Esophagus squamous epithelium (tissue), 4 donors: ENCODE data around the gene GPR157.
"Not testable (repeated sequence)": the region's sequence is repeated elsewhere in the genome, so short reads cannot be mapped to it uniquely, and the experiment has no call there.

Experiments used
- CTCF ChIP-seq, 6 experiments: fragments of 450-650 bp in 4 of 6; fragments of 200-600 bp in 2 of 6; sonication (generic) in 2 of 6; IDR thresholded peaks; one replicate each; pipeline ENCODE4 v1.5.1; 2016 to 2019; ENCODE audit warnings: antibody characterized with exemption in 6 of 6, mild to moderate bottlenecking in 4 of 6, moderate library complexity in 4 of 6
- POLR2A ChIP-seq, 4 donors: fragments of 450-650 bp; IDR thresholded peaks; one replicate each; pipeline ENCODE4 v1.6.1; 2017; ENCODE audit warnings: antibody characterized with exemption in 4 of 4, mild to moderate bottlenecking in 4 of 4, moderate library complexity in 3 of 4

- TF ChIP-seq CTCF, POLR2A (IDR thresholded peaks at IDR 0.05): not testable (repeated sequence)
These were observed 4.5 kb downstream of the GPR157 start for GRCh38 chr1:9124389-9124788.
